CD4-positive, alpha-beta T cell treated with Interferon alpha-2 for 1 hour (primary cell): Measurements from ENCODE around the gene DYRK1A.
A peak's percentile ranks its signal among the peaks of the same experiment; 100 is the strongest.

ENCODE experiments used
- DNase-seq, 2 donors: peaks; one replicate each; pipeline ENCODE4 v3.0.0-alpha.2; 2020 to 2022

The DYRK1A gene

GRCh38 chr21:37385179-37385765 lies 18.7 kb downstream of the DYRK1A start:
- DNase-seq: no peak

DNA sequence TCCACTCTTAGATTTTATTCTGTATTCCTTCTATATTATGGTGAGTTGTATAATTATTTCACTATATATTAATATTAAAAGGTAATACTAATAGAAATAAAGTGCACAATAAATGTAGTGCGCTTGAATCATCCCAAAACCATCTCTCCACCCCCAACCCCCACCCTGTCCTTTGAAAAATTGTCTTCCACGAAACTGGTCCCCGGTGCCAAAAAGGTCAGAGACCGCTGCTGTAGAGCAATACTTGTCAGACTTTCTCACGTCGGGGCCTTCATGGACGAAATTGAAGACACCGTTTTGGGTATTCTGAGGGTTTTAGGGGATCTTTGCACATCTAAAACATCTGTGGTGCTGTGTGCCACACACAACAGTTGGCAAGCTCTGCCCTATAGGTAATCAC lies 19.6 kb downstream of the DYRK1A start:
- DNase-seq: no peak

DNA sequence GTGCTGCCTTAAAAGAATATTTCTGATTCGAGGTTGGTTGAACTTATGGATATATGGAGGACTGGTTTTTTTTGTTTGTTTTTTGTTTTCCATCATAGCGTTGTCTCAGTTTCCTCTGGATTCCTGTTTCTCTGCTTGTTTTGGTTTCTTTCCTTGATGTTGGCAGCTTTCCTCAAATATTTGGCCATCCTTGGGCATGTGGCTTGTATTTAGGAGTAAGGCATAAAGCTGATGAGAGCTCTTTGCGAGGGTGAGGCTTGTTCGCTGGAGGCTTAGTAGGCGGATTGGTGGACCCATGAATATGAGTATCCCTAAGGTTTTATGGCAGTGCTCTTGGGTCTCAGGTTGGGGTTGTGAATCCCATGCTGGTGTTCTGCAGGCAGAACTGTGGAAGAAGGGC lies 22.9 kb downstream of the DYRK1A start:
- DNase-seq: no peak

DNA sequence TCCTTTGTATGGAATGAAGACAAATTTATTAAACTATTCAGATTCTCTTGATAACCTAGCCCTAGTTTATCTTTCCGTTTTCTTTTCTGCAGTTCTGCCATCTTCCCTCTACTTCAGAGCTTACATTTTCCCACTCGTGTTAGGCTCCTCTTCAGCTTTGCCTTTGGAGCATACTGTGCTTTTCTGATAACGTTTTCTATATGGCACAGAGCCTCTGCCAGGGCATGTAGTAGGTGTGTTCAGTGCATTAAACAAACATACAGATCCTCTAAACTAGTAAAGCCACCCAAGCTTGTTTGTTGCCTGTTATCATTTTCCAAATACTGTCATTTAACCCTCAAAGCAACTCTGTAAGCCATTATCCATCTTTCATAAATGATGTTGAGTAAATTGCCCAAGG lies 25.1 kb downstream of the DYRK1A start:
- DNase-seq: no peak

- no peak for DNase-seq
Measured at GRCh38 chr21:37392441-37392840, 25.9 kb downstream of the DYRK1A start.

DNA sequence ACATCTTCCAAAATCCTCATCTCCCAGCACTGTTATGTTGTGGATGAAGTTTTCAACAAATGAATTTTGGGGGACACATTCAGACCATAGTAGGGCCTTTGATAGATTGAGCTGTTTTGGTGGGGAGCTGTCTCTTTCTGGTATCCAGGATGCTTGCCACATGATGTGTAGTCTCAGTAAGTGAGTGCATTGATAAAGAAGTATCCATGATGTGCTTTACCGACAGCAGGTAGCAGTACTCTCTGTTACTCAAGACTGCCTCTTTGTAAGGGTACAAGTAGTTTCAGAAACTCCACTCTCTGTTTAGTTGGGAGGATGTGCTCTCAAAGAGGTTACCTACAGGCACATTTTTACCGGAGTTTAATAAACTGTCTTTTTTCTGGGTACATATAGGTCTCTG lies 26.5 kb downstream of the DYRK1A start:
- no peak for DNase-seq

DNA sequence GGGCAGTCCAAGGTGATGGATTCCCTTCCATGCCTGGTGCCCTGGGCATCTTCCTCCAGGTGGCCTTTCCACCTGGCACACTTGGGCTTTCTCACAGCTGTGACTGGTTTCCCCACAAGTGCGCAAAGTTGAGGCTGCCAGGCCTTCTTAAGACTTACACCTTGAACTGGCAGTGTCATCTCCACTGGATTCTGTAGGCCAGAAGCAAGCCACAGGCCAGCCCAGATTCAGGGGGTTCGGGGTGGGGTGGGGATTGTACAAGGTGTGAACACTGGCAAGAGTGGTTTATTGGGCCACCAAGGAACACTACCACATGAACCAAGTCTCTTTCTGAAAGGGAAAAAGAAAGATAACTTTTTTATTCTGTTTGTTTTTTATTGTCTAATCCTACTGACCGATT lies 27.2 kb downstream of the DYRK1A start:
- no peak for DNase-seq

DNA sequence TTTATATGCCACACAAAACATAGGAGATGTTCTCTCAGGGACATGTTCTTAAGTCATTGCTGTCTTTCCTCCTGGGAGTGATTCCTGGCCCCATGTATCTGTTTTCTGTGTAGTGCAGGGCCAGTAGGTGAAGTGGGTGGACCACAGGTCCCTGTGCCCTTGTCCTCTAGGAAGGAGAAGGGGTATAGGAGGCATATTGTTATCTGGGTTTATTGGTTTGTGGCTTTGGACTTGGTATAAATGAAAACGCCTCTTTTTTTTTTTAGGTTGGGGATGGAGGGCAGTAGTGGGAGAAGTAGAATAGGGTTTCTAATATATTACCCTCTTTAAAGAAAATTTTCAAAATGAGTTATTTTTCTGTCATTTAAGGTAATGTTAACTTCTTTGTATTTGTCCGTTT lies 29.4 kb downstream of the DYRK1A start:
- no peak for DNase-seq

DNA sequence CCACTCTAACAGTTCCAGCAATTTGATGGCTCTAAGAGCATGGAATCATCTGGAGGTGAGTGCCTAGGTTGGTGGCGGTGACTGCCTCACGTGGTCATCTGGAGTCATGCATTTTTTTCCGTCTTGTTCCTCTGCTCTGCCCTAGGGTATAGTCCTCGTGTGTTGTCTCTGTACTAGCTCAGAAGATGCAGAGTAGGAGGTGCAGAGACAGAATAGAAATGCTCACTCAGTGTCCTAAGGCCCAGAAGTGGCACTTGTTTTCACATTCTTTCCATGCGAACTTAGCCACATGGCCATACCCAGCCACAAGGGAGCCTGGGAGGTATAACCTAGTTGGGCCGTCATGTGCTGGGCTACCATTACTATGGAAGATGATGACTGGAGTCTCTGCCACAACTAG lies 30.3 kb downstream of the DYRK1A start:
- DNase-seq: no peak

DNA sequence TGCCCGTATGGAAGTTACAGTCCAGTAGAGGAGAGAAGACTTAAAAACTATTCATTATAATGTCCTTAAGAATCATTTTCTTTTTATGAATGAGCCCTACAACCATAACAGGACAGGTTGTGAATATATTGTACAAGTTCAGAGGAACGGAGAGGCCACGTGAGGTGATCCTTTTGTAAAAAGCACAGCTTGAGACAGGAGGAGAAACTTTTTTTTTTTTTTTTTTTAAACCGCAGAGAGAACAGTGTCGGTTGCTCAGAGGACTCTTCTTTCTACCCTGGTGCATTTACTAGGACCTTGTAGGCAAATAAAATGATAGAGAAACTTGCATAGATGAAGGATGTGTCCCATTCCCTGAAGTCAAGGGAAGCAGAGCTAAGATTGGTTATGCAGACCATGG lies 32.1 kb downstream of the DYRK1A start:
- DNase-seq: no peak

- DNase-seq: no peak
Measured at GRCh38 chr21:37402251-37402867, 35.8 kb downstream of the DYRK1A start.

- DNase-seq: no peak
Measured at GRCh38 chr21:37405629-37406028, 39.1 kb downstream of the DYRK1A start.

- DNase-seq: no peak
Measured at GRCh38 chr21:37407719-37408420, 41.3 kb downstream of the DYRK1A start.

DNA sequence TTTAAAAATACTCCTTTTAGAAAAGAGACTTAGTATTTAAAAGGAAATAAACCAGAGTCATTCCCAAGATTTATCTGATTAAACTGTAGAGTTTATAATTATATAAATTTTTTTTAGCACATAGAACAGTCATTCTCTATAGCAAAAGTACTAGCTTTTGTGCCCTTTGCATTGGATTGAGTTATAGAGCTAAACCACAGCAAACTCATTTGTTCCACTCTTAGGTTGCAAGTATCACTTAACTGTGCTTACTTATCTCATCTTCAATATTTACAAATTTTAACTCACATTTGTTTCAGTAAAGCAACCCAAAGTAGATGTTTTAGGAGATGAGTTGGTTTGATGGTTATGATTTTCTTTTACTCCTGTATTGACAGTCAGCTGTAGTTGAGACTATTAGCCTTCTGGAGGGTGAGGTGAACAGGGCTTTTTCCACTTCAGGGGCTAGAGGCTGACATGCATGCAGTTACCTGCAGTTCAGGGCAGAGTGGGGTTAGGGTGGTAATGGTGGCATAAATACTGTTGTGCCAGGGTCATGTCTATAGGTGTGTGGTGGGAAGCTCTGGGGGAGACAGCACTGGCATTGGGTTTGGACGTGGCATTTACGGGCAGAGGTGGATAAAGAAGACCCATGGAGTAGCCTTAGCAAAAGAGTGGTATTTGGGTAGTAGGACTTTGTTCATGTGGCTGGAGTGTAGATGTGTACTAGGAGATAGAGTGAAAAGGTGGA lies 42.1 kb downstream of the DYRK1A start:
- DNase-seq: no peak

- no peak for DNase-seq
Measured at GRCh38 chr21:37410639-37411038, 44.1 kb downstream of the DYRK1A start.

DNA sequence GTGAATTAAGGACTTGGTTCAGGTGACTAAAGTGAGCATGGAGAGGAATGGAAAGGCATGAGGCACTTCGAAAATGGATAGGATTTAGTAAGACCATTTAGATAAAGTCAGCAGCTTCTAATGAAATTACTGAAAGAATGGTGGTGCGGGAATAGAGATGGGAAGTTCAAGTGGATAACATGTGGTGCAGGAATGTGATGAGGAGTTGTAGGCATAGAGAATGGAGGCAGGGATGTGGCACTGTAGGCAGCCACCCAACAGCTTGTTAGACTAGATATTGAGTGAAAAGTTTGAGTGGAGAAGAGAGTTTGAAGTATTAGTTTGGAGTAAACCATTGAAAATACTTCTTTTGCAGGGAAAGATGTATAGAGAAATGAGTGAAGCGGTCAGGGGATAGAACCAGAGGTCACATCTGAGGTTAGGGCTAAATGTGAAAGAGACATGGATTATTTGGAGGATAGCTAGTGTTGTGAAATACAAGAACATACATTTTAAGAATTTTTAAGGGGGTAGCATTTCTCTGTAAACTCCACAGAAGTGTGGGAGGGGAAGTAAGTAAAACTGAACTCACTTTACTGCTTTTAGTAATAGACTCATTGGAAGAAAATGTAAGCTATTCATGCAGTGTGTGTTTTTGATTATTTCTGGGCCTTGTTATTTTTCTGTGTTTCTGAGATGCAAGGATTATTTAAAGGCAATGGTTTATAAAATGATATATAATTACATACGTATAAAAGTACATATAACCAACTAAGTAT lies 46.2 kb downstream of the DYRK1A start:
- DNase-seq: no peak

- DNase-seq: no peak
Measured at GRCh38 chr21:37413553-37414291, 47.1 kb downstream of the DYRK1A start.

DNA sequence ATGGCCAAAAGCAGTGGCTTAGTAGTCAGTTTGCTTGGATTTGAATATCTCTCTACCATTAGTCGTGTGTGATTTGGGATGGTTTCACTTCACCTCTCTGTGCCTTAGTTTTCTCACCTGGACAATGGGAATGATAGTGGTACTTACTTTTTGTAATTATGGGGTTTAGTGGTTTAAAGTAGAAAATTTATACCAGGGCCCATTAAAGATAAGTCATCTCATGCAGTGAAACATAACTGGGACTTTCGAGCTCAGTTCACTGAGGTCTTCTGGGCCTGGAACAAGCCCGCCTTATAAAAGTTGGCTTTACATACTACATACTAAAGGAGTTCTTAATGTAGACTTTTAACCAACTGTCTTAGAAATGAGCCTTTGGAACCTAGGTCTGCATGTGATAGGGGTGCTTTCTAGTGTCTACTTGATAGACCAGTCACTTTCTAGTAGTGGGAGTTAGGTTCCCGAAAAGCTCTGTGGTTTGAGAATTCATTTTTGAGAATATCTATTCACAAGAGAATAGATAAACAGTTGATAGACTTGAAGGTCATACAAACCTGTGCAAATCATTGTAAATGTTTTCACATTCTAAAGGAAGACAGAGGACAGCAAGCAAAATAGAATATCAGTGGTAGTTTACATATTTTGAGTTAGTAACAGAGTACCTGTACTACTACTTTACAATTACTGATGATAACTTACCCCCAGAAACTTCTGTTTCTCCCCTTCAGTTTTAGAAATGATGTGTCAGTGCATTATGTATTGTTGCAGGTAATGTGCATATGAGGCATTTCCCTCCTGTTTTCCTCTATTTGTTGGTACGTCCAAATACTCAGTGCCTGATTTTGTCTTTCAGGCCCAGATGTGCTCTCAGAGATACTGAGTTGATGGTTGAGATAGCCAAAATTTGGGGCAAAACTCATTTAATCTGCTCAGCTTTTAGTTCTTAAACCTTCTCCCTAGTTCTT lies 48.0 kb downstream of the DYRK1A start:
- DNase-seq: no peak

DNA sequence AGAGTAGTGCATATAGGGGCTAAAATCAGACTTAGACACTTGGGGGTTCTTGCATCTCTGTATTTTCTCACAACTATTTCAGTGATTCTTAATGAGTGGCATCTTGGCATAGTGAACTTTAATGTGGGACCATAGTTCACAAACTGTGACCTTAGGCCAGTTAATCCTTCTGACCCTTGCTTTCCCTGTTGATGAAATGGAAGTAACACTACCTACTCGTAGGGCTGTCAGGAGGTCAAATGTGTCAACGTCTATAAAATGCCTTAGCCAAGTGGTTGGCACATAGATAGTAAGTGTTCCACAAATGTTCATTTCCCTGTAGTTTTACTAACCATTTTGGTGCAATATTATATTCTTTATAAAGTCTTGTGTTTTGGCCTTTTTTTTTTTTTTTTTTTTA lies 49.4 kb downstream of the DYRK1A start:
- no peak for DNase-seq

DNA sequence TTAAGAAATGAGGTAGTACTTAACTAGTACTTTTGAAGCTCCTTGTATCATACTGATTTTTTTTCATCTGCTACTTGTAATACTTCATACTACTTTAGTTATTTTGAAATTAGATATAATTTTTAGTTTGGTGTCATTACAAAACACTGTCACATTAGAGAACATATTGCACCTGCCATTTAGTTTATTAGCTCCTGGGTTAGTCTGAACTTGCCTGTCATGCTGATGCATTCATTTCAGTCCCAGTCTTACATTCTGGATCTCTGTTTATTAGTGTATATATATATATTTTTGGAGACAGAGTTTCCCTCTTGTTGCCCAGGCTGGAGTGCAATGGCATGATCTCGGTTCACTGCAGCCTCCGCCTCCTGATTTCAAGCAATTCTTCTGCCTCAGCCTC lies 50.3 kb downstream of the DYRK1A start:
- DNase-seq: no peak

GRCh38 chr21:37419228-37419906 lies 52.8 kb downstream of the DYRK1A start:
- DNase-seq: peak in 1 of 2 donors; percentile 62
